GM18951 (cell line): ENCODE results near the gene MARCO.
"Not testable (repeated sequence)": the region's sequence is repeated elsewhere in the genome, so short reads cannot be mapped to it uniquely, and the experiment has no call there.

ENCODE experiments used
- POLR2A ChIP-seq: IDR thresholded peaks from 4 replicates; pipeline ENCODE4 v1.6.1; 2011; ENCODE audit warnings: mild to moderate bottlenecking; ENCODE audit not compliant: insufficient read length, insufficient read depth; ENCODE audit errors: extremely low read depth
- in situ Hi-C: fragments of 300-500 bp; cut with MboI; formaldehyde crosslinking; loops from one replicate; pipeline ENCODE4 v1.12.0; 2022; ENCODE audit warnings: low sequenced_read_pairs, mixed read lengths, inconsistent platforms; ENCODE audit not compliant: unreplicated experiment

Gene MARCO

DNA sequence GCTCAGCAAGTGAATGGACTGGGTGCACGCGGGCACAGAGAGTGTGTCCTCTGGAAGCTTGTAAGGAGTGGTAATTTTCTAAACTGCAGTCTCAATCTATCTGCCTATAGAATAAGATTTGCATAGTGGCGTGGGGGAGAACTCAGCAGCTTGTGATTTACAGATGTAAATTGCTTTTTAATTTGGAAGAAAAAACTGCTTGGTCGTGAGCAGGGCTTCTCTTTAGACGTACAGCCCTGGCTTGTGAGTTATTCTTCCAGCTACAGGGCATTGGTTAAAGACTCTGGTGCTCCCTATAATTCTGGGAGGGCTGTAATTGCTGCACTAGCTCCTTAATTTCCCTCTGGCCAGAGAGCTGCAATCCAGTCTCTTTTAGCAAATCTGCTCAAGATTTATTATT is 84.9 kb downstream of the MARCO start:
- no peak for TF ChIP-seq POLR2A
- in situ Hi-C loops = no loop called here

DNA sequence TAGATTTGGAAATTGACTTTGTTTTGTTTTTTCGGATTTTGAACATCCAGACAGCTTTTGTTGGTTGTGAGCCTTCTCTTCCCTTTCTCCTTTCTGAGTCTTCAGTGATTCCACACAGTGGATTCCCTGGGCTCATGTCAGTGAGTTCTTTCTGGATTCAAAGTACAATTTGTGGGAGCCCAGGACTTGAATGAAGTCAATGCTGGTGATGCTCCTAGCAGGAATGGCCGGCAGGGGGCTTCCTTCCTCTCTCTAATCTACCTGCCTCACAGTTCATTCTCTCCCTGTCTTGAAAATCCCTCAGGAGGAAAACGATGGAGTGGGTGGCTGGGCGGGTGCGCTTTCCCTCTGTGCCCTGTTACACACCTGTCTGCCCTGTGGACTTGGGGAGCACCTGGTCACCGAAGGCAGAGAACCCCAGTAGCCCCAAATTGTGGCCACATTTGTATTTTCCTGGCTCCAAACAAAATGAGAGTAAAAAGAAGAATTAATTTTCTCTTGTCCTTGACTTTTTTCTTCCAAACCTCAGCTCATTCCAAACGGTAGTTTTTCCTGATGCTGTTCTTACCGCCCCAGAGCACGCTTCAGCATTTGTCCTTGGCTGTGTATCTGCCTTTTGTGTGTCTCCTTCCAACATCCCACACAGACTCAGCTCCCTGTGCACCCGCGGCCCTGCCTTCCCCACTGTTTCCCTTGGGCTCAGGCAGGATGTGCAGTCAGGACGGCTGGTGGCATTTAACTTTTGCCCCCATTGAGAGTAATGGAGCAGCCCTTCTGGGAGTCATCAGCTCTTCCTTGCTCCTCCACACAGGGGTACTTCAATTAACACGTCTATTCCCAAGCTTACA is 86.6 kb downstream of the MARCO start:
- in situ Hi-C loops = no loop called here
- no peak for TF ChIP-seq POLR2A

DNA sequence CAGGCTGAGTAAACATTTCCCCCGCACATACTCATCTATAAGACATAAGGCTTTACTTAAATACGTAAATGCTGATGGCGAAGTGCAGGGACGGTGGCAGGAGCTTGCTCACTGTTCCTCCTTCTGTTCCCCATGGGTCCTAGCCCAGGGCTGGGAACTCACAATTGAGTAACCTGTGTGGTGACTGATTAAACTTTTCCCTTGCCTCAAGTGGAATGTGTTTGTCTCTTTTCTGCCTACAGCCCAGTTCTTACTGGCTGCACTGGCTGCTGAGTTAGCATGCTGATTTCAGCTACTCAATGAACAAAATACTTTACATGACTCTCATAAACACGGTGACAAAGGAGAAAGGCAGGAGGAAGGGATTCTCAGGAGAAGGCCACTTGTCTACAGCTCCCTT is 87.3 kb downstream of the MARCO start:
- no peak for TF ChIP-seq POLR2A
- in situ Hi-C loops = no loop called here

DNA sequence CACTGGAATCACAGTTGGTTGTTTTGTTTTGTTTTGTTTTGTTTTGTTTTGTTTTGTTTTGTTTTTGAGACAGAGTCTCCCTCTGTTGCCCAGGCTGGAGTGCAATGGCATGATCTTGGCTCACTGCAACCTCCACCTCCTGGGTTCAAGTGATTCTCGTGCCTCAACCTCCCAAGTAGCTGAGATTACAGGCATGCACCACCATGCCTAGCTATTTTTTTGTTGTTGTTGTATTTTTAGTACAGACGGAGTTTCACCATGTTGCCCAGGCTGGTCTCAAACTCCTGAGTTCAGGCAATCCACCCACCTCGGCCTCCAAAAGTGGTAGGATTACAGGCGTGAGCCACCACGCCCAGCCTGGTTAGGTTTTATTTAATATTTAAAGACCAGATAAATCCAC is 95.9 kb downstream of the MARCO start:
- in situ Hi-C loops = not testable (repeated sequence)

DNA sequence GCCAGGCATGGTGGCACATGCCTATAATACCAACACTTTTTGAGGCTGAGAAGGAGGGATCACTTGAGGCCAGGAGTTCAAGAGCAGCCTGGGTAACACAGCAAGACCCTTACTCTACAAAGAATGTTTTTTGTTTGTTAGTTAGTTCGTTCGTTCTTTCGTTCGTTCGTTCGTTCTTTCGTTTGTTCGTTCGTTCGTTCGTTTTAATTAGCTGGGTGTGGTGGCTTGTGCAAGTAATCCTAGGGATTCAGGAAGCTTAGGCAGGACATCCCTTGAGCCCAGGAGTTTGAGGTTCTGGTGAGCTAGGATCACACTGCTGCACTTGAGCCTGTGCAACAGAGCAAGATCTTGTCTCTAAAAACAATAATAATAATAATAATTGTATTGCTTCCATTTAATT is 98.7 kb downstream of the MARCO start:
- in situ Hi-C loops = no loop called here

More for the DNA sequence above, 98.7 kb downstream of the MARCO start:
- TF ChIP-seq POLR2A = no peak
